ENCODE data around the gene RXRA.

Gene RXRA

GRCh38 chr9:134477927-134478326, 151.7 kb downstream of the RXRA start:
- no peak for FAIRE-seq

GRCh38 chr9:134481762-134482161, 155.5 kb downstream of the RXRA start:
- FAIRE-seq: no peak

GRCh38 chr9:134482226-134482625, 156.0 kb downstream of the RXRA start:
- no peak for FAIRE-seq

- no peak for FAIRE-seq
Measured at GRCh38 chr9:134483361-134484184, 157.3 kb downstream of the RXRA start.

GRCh38 chr9:134484479-134484878, 158.2 kb downstream of the RXRA start:
- no peak for FAIRE-seq

GRCh38 chr9:134485653-134486052, 159.4 kb downstream of the RXRA start:
- no peak for FAIRE-seq

- FAIRE-seq: no peak
Measured at GRCh38 chr9:134486143-134486591, 159.9 kb downstream of the RXRA start.

- FAIRE-seq: no peak
Measured at GRCh38 chr9:134486596-134486995, 160.3 kb downstream of the RXRA start.
